ENCODE results near the gene PLEKHA8. TPM values are rescaled to one million over a fixed set of nuclear protein-coding genes. Genes with fewer than 3 reads are reported as not detected.

The PLEKHA8 gene
- total RNA-seq, 1 donor from 2014 or later, result 16.3 TPM

Other genes with a start within 250 kb of the PLEKHA8 start
- gene WIPF3, start 221.9 kb upstream of the PLEKHA8 start, total RNA-seq, result not detected in 2 replicates
- 113 and 124 TPM in 2 replicates for gene SCRN1, start 38.6 kb upstream of the PLEKHA8 start, total RNA-seq
- gene FKBP14, start 1.7 kb upstream of the PLEKHA8 start, total RNA-seq, result 22.1 TPM in 2 replicates
- 3.4 and 6.6 TPM in 2 replicates for gene MTURN, start 106.6 kb downstream of the PLEKHA8 start, total RNA-seq